PC-3 (cell line): Measurements from ENCODE around the gene FNBP1L.

Experiments
- EZH2 ChIP-seq: fragments of 300-600 bp; sonication (generic); IDR thresholded peaks from one replicate; pipeline ENCODE4 v1.6.1; 2017; ENCODE audit warnings: antibody characterized with exemption, mild to moderate bottlenecking, low read length; ENCODE audit not compliant: unreplicated experiment
- EZH2phosphoT487 ChIP-seq: fragments of 300-600 bp; sonication (generic); IDR thresholded peaks from 2 replicates; pipeline ENCODE4 v1.6.1; 2018; ENCODE audit warnings: mild to moderate bottlenecking, antibody characterized with exemption, low read length, borderline replicate concordance
- TF ChIP-seq, protein P1 (sequence below): fragments of 300-600 bp; sonication (generic); conservative IDR thresholded peaks from 2 replicates; pipeline ENCODE4 v1.5.1; 2017; ENCODE audit warnings: antibody characterized with exemption, low read depth, mild to moderate bottlenecking, low read length

DNA sequence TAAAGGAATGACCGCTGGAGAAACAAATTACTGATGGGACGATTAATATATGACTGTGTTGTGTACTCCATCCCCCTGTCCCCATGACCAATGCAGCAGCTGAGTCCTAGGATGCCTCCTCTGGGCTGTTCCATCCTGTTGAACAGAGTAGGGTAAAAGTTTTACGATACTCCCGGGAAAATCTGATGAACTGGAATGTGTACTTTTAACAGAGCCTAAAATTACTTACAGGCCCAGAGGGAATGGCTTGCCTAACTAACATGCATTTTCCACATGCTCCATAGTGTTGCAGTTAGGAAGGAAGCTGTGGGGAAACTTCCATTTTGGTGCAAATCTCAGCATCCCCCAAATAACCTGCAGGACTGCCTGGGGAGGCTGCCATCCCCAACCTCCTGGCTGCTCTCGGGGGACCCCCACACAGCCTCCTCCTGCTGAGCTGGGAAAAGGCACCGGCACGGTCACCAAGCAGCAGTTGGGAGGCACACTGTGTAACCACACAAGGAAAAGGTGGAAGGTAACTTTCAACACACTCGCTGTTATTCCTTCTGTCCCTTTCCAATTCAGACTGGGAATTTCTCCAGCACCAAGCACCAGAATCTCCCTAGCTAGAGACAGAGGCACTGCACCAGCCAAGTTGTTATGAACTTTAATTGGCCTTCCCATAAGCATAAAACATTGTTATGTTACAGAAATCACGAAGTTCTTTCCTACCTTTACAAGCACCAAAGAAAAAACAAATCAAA, 136.5 kb downstream of the FNBP1L start:
- TF ChIP-seq, protein P1, sequence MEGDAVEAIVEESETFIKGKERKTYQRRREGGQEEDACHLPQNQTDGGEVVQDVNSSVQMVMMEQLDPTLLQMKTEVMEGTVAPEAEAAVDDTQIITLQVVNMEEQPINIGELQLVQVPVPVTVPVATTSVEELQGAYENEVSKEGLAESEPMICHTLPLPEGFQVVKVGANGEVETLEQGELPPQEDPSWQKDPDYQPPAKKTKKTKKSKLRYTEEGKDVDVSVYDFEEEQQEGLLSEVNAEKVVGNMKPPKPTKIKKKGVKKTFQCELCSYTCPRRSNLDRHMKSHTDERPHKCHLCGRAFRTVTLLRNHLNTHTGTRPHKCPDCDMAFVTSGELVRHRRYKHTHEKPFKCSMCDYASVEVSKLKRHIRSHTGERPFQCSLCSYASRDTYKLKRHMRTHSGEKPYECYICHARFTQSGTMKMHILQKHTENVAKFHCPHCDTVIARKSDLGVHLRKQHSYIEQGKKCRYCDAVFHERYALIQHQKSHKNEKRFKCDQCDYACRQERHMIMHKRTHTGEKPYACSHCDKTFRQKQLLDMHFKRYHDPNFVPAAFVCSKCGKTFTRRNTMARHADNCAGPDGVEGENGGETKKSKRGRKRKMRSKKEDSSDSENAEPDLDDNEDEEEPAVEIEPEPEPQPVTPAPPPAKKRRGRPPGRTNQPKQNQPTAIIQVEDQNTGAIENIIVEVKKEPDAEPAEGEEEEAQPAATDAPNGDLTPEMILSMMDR, result no peak
- TF ChIP-seq EZH2phosphoT487, result no peak
- no peak for TF ChIP-seq EZH2
